ENCODE results near the gene IDH3B.
"Not testable (repeated sequence)": the region's sequence is repeated elsewhere in the genome, so short reads cannot be mapped to it uniquely, and the experiment has no call there.

The IDH3B gene

GRCh38 chr20:2690213-2690612 lies 26.2 kb upstream of the IDH3B start:
- Histone ChIP-seq H3F3A (ENCODE audit: insufficient read depth, low read length) (peaks cover 7% of the 10 kb centered on the region; the same call in 1 of the 2 replicates), H3K9me3 (replicated peaks; ENCODE audit: insufficient read depth, low read length) (no peaks in the 10 kb centered on the region), H3K27ac (ENCODE audit: low read length) (no peak overlapping the region), H3K4me1 (ENCODE audit: low read length) (no peaks in the 10 kb centered on the region; the same call in 1 of the 2 replicates), H3K4me2 (ENCODE audit: low read depth, low read length) (no peak overlapping the region), H3K9ac (ENCODE audit: low read length) (no peak overlapping the region), H3K9me2 (replicated peaks; ENCODE audit: insufficient read depth, low read length) (no peaks in the 10 kb centered on the region), H3K79me2 (ENCODE audit: low read length) (no peaks in the 10 kb centered on the region), H4K20me1 (ENCODE audit: insufficient read depth, low read length) (no peaks in the 10 kb centered on the region), H2AFZ (ENCODE audit: low read length) (no peak overlapping the region), H3K36me3 (replicated peaks; ENCODE audit: insufficient read depth, low read length) (no peaks in the 10 kb centered on the region), H3K4me3 (ENCODE audit: low read length) (no peak overlapping the region), H3K27me3 (replicated peaks; ENCODE audit: insufficient read depth, low read length) (peaks cover 10% of the 10 kb centered on the region)
- no peak for TF ChIP-seq EZH2 (optimal IDR thresholded peaks at IDR 0.05; ENCODE audit: low read depth, low read length)
- TF ChIP-seq EZH2phosphoT487 (IDR thresholded peaks at IDR 0.05; ENCODE audit: low read length) = no peak
- no peak for TF ChIP-seq CTCF (IDR thresholded peaks at IDR 0.05; ENCODE audit: low read length)
- no peak for DNase-seq

GRCh38 chr20:2688041-2688591 lies 24.1 kb upstream of the IDH3B start:
- Histone ChIP-seq H3F3A (ENCODE audit: insufficient read depth, low read length) (peaks cover 7% of the 10 kb centered on the region; the same call in 1 of the 2 replicates), H3K9me3 (replicated peaks; ENCODE audit: insufficient read depth, low read length) (no peaks in the 10 kb centered on the region), H3K9ac (ENCODE audit: low read length) (no peak overlapping the region), H3K79me2 (ENCODE audit: low read length) (no peaks in the 10 kb centered on the region), H3K9me2 (replicated peaks; ENCODE audit: insufficient read depth, low read length) (no peaks in the 10 kb centered on the region), H3K27me3 (replicated peaks; ENCODE audit: insufficient read depth, low read length) (peaks cover 10% of the 10 kb centered on the region), H3K4me3 (ENCODE audit: low read length) (peak overlapping the region; percentile 39; the same call in 1 of the 2 replicates), H2AFZ (ENCODE audit: low read length) (peak overlapping the region; percentile 62), H3K4me1 (ENCODE audit: low read length) (no peaks in the 10 kb centered on the region; the same call in 1 of the 2 replicates), H4K20me1 (ENCODE audit: insufficient read depth, low read length) (no peaks in the 10 kb centered on the region), H3K27ac (ENCODE audit: low read length) (no peak overlapping the region), H3K4me2 (ENCODE audit: low read depth, low read length) (peak overlapping the region; percentile 57), H3K36me3 (replicated peaks; ENCODE audit: insufficient read depth, low read length) (no peaks in the 10 kb centered on the region)
- peak; percentile 56 for DNase-seq
- TF ChIP-seq EZH2 (optimal IDR thresholded peaks at IDR 0.05; ENCODE audit: low read depth, low read length) = no peak
- TF ChIP-seq CTCF (IDR thresholded peaks at IDR 0.05; ENCODE audit: low read length) = peak; percentile 71
- TF ChIP-seq EZH2phosphoT487 (IDR thresholded peaks at IDR 0.05; ENCODE audit: low read length) = no peak

GRCh38 chr20:2687514-2687913 lies 23.5 kb upstream of the IDH3B start:
- Histone ChIP-seq H3K9me3 (replicated peaks; ENCODE audit: insufficient read depth, low read length) (no peaks in the 10 kb centered on the region), H3K27ac (ENCODE audit: low read length) (no peak overlapping the region), H2AFZ (ENCODE audit: low read length) (peak overlapping the region; percentile 62), H3K4me1 (ENCODE audit: low read length) (no peaks in the 10 kb centered on the region; the same call in 1 of the 2 replicates), H3K27me3 (replicated peaks; ENCODE audit: insufficient read depth, low read length) (peaks cover 10% of the 10 kb centered on the region), H3K4me2 (ENCODE audit: low read depth, low read length) (peak overlapping the region; percentile 57), H4K20me1 (ENCODE audit: insufficient read depth, low read length) (no peaks in the 10 kb centered on the region), H3K9ac (ENCODE audit: low read length) (no peak overlapping the region), H3F3A (ENCODE audit: insufficient read depth, low read length) (peaks cover 7% of the 10 kb centered on the region; the same call in 1 of the 2 replicates), H3K9me2 (replicated peaks; ENCODE audit: insufficient read depth, low read length) (no peaks in the 10 kb centered on the region), H3K79me2 (ENCODE audit: low read length) (no peaks in the 10 kb centered on the region), H3K4me3 (ENCODE audit: low read length) (peak overlapping the region; percentile 39; the same call in 1 of the 2 replicates), H3K36me3 (replicated peaks; ENCODE audit: insufficient read depth, low read length) (no peaks in the 10 kb centered on the region)
- no peak for DNase-seq
- no peak for TF ChIP-seq CTCF (IDR thresholded peaks at IDR 0.05; ENCODE audit: low read length)
- no peak for TF ChIP-seq EZH2phosphoT487 (IDR thresholded peaks at IDR 0.05; ENCODE audit: low read length)
- TF ChIP-seq EZH2 (optimal IDR thresholded peaks at IDR 0.05; ENCODE audit: low read depth, low read length) = no peak

- H3K27me3 ChIP-seq (replicated peaks; ENCODE audit: insufficient read depth, low read length); H3K4me1 ChIP-seq (ENCODE audit: low read length); H3K27ac ChIP-seq (ENCODE audit: low read length): not testable (repeated sequence)
Measured at GRCh38 chr20:2684817-2685216, 20.8 kb upstream of the IDH3B start.

GRCh38 chr20:2682040-2682439 lies 18.0 kb upstream of the IDH3B start:
- H3K27me3 ChIP-seq (replicated peaks; ENCODE audit: insufficient read depth, low read length); H4K20me1 ChIP-seq (ENCODE audit: insufficient read depth, low read length); H3K9ac ChIP-seq (ENCODE audit: low read length); H3K36me3 ChIP-seq (replicated peaks; ENCODE audit: insufficient read depth, low read length); H3K4me2 ChIP-seq (ENCODE audit: low read depth, low read length); H3K9me3 ChIP-seq (replicated peaks; ENCODE audit: insufficient read depth, low read length); DNase-seq; H3K27ac ChIP-seq (ENCODE audit: low read length); H3K4me1 ChIP-seq (ENCODE audit: low read length); H3K79me2 ChIP-seq (ENCODE audit: low read length); H3K4me3 ChIP-seq (ENCODE audit: low read length); H2AFZ ChIP-seq (ENCODE audit: low read length); H3F3A ChIP-seq (ENCODE audit: insufficient read depth, low read length); H3K9me2 ChIP-seq (replicated peaks; ENCODE audit: insufficient read depth, low read length): not testable (repeated sequence)

More at GRCh38 chr20:2684817-2685216, 20.8 kb upstream of the IDH3B start:
- H4K20me1 ChIP-seq (ENCODE audit: insufficient read depth, low read length); H2AFZ ChIP-seq (ENCODE audit: low read length); H3F3A ChIP-seq (ENCODE audit: insufficient read depth, low read length); H3K4me3 ChIP-seq (ENCODE audit: low read length); H3K9ac ChIP-seq (ENCODE audit: low read length); H3K4me2 ChIP-seq (ENCODE audit: low read depth, low read length); DNase-seq; H3K9me2 ChIP-seq (replicated peaks; ENCODE audit: insufficient read depth, low read length); H3K79me2 ChIP-seq (ENCODE audit: low read length); H3K9me3 ChIP-seq (replicated peaks; ENCODE audit: insufficient read depth, low read length); H3K36me3 ChIP-seq (replicated peaks; ENCODE audit: insufficient read depth, low read length): not testable (repeated sequence)

Data from MM.1S (cell line).